Measurements from ENCODE around the gene SLC39A10. TPM values are rescaled to one million over a fixed set of nuclear protein-coding genes. Genes with fewer than 3 reads are reported as not detected.

The SLC39A10 gene
- total RNA-seq, 4 donors from 2014 or later: 4.9 to 34.4 (median 12.4) TPM

GRCh38 chr2:195622966-195623365 lies 34.1 kb upstream of the SLC39A10 start:
- H3K27me3 ChIP-seq: no peaks in the 10 kb centered on the region
- TF ChIP-seq CTCF (IDR thresholded peaks at IDR 0.05) (no peak), POLR2A (IDR thresholded peaks at IDR 0.05) (no peak), POLR2AphosphoS5 (IDR thresholded peaks at IDR 0.05) (no peak), EP300 (IDR thresholded peaks at IDR 0.05; ENCODE audit: low read depth) (no peak)
- in situ Hi-C loops (cut with MboI; ENCODE audit: low pct_ligation_motif_present in 1 of 4, low pct_unique_long_range_greater_than_20kb in 1 of 4, low sequenced_read_pairs in 3 of 4) (no loop called here), intact Hi-C loops (cut with DNase I; ENCODE audit: low total_unique reads) (no loop called here)
- no peaks in the 10 kb centered on the region for H3K4me1 ChIP-seq
- H3K4me3 ChIP-seq: no peak overlapping the region
- H3K36me3 ChIP-seq: no peaks in the 10 kb centered on the region
- no peaks in the 10 kb centered on the region for H3K9me3 ChIP-seq
- no peak overlapping the region for H3K27ac ChIP-seq
- no peak for DNase-seq

- no peaks in the 10 kb centered on the region for H3K4me1 ChIP-seq
- no peaks in the 10 kb centered on the region for H3K27me3 ChIP-seq
- intact Hi-C loops (cut with DNase I; ENCODE audit: low total_unique reads) (no loop called here), in situ Hi-C loops (cut with MboI; ENCODE audit: low pct_ligation_motif_present in 1 of 4, low pct_unique_long_range_greater_than_20kb in 1 of 4, low sequenced_read_pairs in 3 of 4) (no loop called here)
- H3K4me3 ChIP-seq: no peak overlapping the region
- no peak overlapping the region for H3K27ac ChIP-seq
- no peak for TF ChIP-seq EP300 (IDR thresholded peaks at IDR 0.05; ENCODE audit: low read depth)
- no peak for TF ChIP-seq POLR2A (IDR thresholded peaks at IDR 0.05)
- no peak for TF ChIP-seq POLR2AphosphoS5 (IDR thresholded peaks at IDR 0.05)
- TF ChIP-seq CTCF (IDR thresholded peaks at IDR 0.05): no peak
- 80 to 86% methylated on average over 2 of the region's 2 CpGs for WGBS, 2 donors (ENCODE audit: low coverage in 1 of 2)
- no peaks in the 10 kb centered on the region for H3K9me3 ChIP-seq
- DNase-seq: no peak
- no peaks in the 10 kb centered on the region for H3K36me3 ChIP-seq
Measured at GRCh38 chr2:195626507-195626906, 30.5 kb upstream of the SLC39A10 start.

GRCh38 chr2:195628666-195629065 lies 28.4 kb upstream of the SLC39A10 start:
- Histone ChIP-seq H3K4me1 (no peaks in the 10 kb centered on the region), H3K9me3 (no peaks in the 10 kb centered on the region), H3K4me3 (no peak overlapping the region), H3K36me3 (no peaks in the 10 kb centered on the region), H3K27me3 (no peaks in the 10 kb centered on the region), H3K27ac (no peak overlapping the region)
- in situ Hi-C loops (cut with MboI; ENCODE audit: low pct_ligation_motif_present in 1 of 4, low pct_unique_long_range_greater_than_20kb in 1 of 4, low sequenced_read_pairs in 3 of 4) (no loop called here), intact Hi-C loops (cut with DNase I; ENCODE audit: low total_unique reads) (no loop called here)
- WGBS, 2 donors (ENCODE audit: low coverage in 1 of 2): 100% methylated on average over 1 of the region's 1 CpG
- no peak for DNase-seq
- TF ChIP-seq CTCF (IDR thresholded peaks at IDR 0.05) (no peak), POLR2A (IDR thresholded peaks at IDR 0.05) (no peak), POLR2AphosphoS5 (IDR thresholded peaks at IDR 0.05) (no peak)

- 82 to 92% methylated on average over 1 to 10 of the region's 10 CpGs for WGBS, 2 donors (ENCODE audit: low coverage in 1 of 2)
- no peaks in the 10 kb centered on the region for H3K9me3 ChIP-seq
- intact Hi-C loops (cut with DNase I; ENCODE audit: low total_unique reads) (no loop called here), in situ Hi-C loops (cut with MboI; ENCODE audit: low pct_ligation_motif_present in 1 of 4, low pct_unique_long_range_greater_than_20kb in 1 of 4, low sequenced_read_pairs in 3 of 4) (no loop called here)
- H3K4me1 ChIP-seq: no peaks in the 10 kb centered on the region
- H3K36me3 ChIP-seq: no peaks in the 10 kb centered on the region
- no peak overlapping the region for H3K27ac ChIP-seq
- no peak overlapping the region for H3K4me3 ChIP-seq
- TF ChIP-seq CTCF (IDR thresholded peaks at IDR 0.05): no peak
- TF ChIP-seq EP300 (IDR thresholded peaks at IDR 0.05; ENCODE audit: low read depth): no peak
- no peak for TF ChIP-seq POLR2AphosphoS5 (IDR thresholded peaks at IDR 0.05)
- TF ChIP-seq POLR2A (IDR thresholded peaks at IDR 0.05): no peak
- H3K27me3 ChIP-seq: no peaks in the 10 kb centered on the region
- DNase-seq: no peak
Measured at GRCh38 chr2:195632856-195633572, 24.0 kb upstream of the SLC39A10 start.
